ENCODE measurements around the gene PCGF5. TPM values are rescaled to one million over a fixed set of nuclear protein-coding genes. Genes with fewer than 3 reads are reported as not detected.
"Not testable (repeated sequence)": the region's sequence is repeated elsewhere in the genome, so short reads cannot be mapped to it uniquely, and the experiment has no call there.

The PCGF5 gene
- total RNA-seq, 1 experiment from 2014 or later = 4.8 TPM

GRCh38 chr10:91227576-91227975 is 7.1 kb downstream of the PCGF5 start:
- no peaks in the 10 kb centered on the region for H3K36me3 ChIP-seq (replicated peaks; ENCODE audit: control insufficient read depth, insufficient read depth, low read length)
- peaks cover 3% of the 10 kb centered on the region; the same call in 1 of the 2 replicates for H3K27me3 ChIP-seq (ENCODE audit: control insufficient read depth, insufficient read depth, low read length)
- H3K4me3 ChIP-seq (ENCODE audit: insufficient read depth, low read depth, low read length) = no peak overlapping the region
- DNase-seq = no peak

DNA sequence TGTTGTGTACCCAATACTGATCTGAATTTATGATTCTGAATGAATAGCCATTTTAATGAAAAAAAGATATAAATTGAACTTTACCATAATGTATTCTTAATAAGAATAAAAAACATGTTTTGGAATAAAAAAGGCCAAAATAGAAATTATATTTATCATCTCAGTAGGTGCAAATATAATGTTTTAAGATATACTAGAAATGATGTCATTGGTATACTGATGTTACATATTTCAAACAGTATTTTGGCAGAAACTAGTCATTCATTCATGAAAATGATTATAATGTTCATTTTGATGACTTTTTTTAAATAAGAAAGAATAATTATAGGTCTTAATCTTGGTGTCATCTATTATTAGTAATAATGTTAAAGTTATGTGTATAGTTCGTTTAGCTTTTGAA is 9.2 kb downstream of the PCGF5 start:
- H3K27me3 ChIP-seq (ENCODE audit: control insufficient read depth, insufficient read depth, low read length) = no peaks in the 10 kb centered on the region
- DNase-seq = no peak
- H3K4me3 ChIP-seq (ENCODE audit: insufficient read depth, low read depth, low read length) = no peak overlapping the region
- no peaks in the 10 kb centered on the region for H3K36me3 ChIP-seq (replicated peaks; ENCODE audit: control insufficient read depth, insufficient read depth, low read length)

- Histone ChIP-seq H3K27me3 (ENCODE audit: control insufficient read depth, insufficient read depth, low read length) (peaks cover 11% of the 10 kb centered on the region; the same call in 1 of the 2 replicates), H3K36me3 (replicated peaks; ENCODE audit: control insufficient read depth, insufficient read depth, low read length) (no peaks in the 10 kb centered on the region), H3K4me3 (ENCODE audit: insufficient read depth, low read depth, low read length) (no peak overlapping the region)
- no peak for DNase-seq
These were observed 17.7 kb downstream of the PCGF5 start for GRCh38 chr10:91238191-91238590.

GRCh38 chr10:91239789-91240188 is 19.3 kb downstream of the PCGF5 start:
- Histone ChIP-seq H3K36me3 (replicated peaks; ENCODE audit: control insufficient read depth, insufficient read depth, low read length) (no peaks in the 10 kb centered on the region), H3K27me3 (ENCODE audit: control insufficient read depth, insufficient read depth, low read length) (peaks cover 11% of the 10 kb centered on the region; the same call in 1 of the 2 replicates), H3K4me3 (ENCODE audit: insufficient read depth, low read depth, low read length) (no peak overlapping the region)
- no peak for DNase-seq

DNA sequence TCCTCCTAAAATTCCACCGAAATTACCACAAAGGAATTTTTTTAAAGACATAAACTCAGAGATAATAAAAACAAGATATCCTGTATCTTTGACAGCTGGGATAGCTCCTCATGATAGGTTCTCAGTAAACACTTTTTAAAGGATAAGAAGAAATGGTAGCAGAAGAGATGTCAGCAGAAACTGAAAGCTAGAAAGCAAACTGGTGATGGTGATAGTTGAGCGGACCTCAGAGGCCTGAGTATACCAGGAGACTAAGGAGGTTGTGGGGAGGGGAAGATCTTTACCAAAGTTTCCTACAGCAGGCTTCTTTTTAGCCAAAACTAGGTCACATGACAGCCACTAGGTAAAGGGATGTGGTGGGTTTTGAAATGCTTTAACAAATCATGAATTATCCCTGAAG is 22.5 kb downstream of the PCGF5 start:
- Histone ChIP-seq H3K4me3 (ENCODE audit: insufficient read depth, low read depth, low read length) (no peak overlapping the region), H3K27me3 (ENCODE audit: control insufficient read depth, insufficient read depth, low read length) (peaks cover 9% of the 10 kb centered on the region; the same call in 1 of the 2 replicates), H3K36me3 (replicated peaks; ENCODE audit: control insufficient read depth, insufficient read depth, low read length) (no peaks in the 10 kb centered on the region)
- no peak for DNase-seq

GRCh38 chr10:91247360-91248111 is 27.1 kb downstream of the PCGF5 start:
- DNase-seq = no peak
- Histone ChIP-seq H3K36me3 (replicated peaks; ENCODE audit: control insufficient read depth, insufficient read depth, low read length) (no peaks in the 10 kb centered on the region), H3K4me3 (ENCODE audit: insufficient read depth, low read depth, low read length) (no peak overlapping the region), H3K27me3 (ENCODE audit: control insufficient read depth, insufficient read depth, low read length) (no peaks in the 10 kb centered on the region)

DNA sequence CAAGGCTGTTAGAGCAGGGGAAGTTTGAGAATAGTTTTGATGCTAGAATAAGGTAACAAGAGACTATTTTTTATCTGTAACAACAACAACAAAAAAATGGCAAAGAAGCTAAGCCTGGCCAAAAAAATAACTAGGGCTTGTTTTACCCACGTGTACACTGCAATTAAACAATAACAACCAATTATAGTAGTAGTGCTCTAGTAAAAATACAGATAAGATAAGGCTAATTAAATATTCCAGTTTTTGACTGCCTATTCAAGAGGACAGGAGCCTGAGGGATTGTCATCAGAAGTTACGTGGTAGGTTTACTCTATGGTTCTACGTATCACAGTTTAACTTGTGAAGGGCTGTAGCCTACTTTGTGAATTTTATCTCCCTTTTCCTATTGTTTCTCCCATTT is 29.2 kb downstream of the PCGF5 start:
- no peak for DNase-seq
- no peak overlapping the region for H3K4me3 ChIP-seq (ENCODE audit: insufficient read depth, low read depth, low read length)
- no peaks in the 10 kb centered on the region for H3K27me3 ChIP-seq (ENCODE audit: control insufficient read depth, insufficient read depth, low read length)
- no peaks in the 10 kb centered on the region for H3K36me3 ChIP-seq (replicated peaks; ENCODE audit: control insufficient read depth, insufficient read depth, low read length)

DNA sequence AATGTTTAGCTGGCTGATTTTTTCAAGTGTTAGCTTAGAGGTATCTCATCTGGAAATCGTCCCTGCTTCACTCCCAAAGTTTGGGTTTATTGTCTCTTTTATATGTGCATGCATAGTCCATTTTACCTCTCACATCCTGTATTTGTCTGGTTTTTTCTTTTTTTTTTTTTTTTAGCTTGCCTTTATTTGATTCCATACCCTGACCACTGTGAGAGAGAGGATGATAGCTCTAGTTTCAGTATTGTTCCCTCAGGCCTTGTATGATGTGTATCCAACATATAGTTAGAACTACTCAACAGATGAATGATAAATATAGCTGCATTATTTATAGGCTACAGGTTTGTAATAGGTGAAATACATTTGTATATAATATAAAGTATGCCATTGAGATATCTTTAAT is 29.9 kb downstream of the PCGF5 start:
- no peak for DNase-seq
- Histone ChIP-seq H3K4me3 (ENCODE audit: insufficient read depth, low read depth, low read length) (no peak overlapping the region), H3K27me3 (ENCODE audit: control insufficient read depth, insufficient read depth, low read length) (no peaks in the 10 kb centered on the region), H3K36me3 (replicated peaks; ENCODE audit: control insufficient read depth, insufficient read depth, low read length) (no peaks in the 10 kb centered on the region)

DNA sequence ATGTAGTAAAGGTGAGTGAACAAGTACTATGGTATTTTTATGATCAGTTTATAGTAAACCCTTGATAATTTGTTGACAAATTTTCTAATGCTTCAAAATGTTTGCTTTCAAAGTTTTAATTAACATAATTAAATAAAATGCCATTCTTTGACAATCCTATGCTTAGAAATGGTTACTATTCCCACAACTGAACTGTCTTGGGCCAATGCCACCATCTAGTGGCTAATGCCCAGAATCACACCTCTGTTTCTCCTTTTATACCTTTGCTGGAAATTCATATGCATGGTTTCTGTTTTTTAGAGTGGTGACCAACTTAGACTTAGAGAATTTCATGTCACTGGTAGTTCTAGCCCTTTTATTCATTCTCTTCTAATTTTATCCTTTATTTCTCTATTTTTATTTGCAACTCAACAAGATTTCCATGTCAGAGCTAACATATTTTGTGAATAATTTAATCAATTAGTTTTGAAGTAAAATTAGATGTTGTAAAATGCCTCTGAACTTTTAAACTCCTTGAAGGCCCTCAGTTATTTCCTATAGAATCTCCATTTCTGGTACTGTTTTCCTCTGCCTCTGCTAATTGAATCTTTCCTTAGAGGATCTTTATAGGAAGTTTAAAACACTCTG is 31.1 kb downstream of the PCGF5 start:
- Histone ChIP-seq H3K27me3 (ENCODE audit: control insufficient read depth, insufficient read depth, low read length) (no peaks in the 10 kb centered on the region), H3K4me3 (ENCODE audit: insufficient read depth, low read depth, low read length) (no peak overlapping the region), H3K36me3 (replicated peaks; ENCODE audit: control insufficient read depth, insufficient read depth, low read length) (no peaks in the 10 kb centered on the region)
- peak; percentile 14 for DNase-seq

- Histone ChIP-seq H3K27me3 (ENCODE audit: control insufficient read depth, insufficient read depth, low read length) (no peaks in the 10 kb centered on the region), H3K4me3 (ENCODE audit: insufficient read depth, low read depth, low read length) (no peak overlapping the region), H3K36me3 (replicated peaks; ENCODE audit: control insufficient read depth, insufficient read depth, low read length) (no peaks in the 10 kb centered on the region)
- no peak for DNase-seq
These were observed 32.8 kb downstream of the PCGF5 start for GRCh38 chr10:91253300-91253699.

DNA sequence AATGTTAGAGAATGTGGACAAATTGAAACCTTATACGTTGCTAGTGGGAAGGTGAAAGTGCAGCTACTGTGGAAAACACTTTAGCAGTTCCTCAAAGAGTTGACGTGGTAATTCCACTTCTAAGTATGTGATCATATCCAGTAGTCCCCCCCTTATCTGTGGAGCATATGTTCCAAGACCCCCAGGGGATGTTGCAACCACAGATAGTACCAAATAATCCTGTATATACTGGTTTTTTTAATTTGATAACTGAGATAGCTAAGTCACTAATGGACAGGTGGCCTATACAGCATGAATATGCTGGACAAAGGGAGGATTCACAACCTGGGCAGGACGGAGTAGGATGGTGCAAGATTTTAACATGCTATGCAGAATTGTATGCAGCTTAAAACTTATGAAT is 36.8 kb downstream of the PCGF5 start:
- no peaks in the 10 kb centered on the region for H3K36me3 ChIP-seq (replicated peaks; ENCODE audit: control insufficient read depth, insufficient read depth, low read length)
- DNase-seq = no peak
- H3K27me3 ChIP-seq (ENCODE audit: control insufficient read depth, insufficient read depth, low read length) = no peaks in the 10 kb centered on the region
- no peak overlapping the region for H3K4me3 ChIP-seq (ENCODE audit: insufficient read depth, low read depth, low read length)

DNA sequence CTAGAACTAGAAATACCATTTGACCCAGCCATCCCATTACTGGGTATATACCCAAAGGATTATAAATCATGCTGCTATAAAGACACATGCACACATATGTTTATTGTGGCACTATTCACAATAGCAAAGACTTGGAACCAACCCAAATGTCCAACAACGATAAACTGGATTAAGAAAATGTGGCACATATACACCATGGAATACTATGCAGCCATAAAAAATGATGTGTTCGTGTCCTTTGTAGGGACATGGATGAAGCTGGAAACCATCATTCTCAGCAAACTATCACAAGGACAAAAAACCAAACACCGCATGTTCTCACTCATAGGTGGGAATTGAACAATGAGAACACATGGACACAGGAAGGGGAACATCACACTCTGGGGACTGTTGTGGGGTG is 40.0 kb downstream of the PCGF5 start:
- not testable (repeated sequence) for H3K27me3 ChIP-seq (ENCODE audit: control insufficient read depth, insufficient read depth, low read length); H3K36me3 ChIP-seq (replicated peaks; ENCODE audit: control insufficient read depth, insufficient read depth, low read length); H3K4me3 ChIP-seq (ENCODE audit: insufficient read depth, low read depth, low read length); DNase-seq

- DNase-seq = no peak
- Histone ChIP-seq H3K36me3 (replicated peaks; ENCODE audit: control insufficient read depth, insufficient read depth, low read length) (no peaks in the 10 kb centered on the region), H3K4me3 (ENCODE audit: insufficient read depth, low read depth, low read length) (no peak overlapping the region), H3K27me3 (ENCODE audit: control insufficient read depth, insufficient read depth, low read length) (no peaks in the 10 kb centered on the region)
These were observed 51.4 kb downstream of the PCGF5 start for GRCh38 chr10:91271886-91272285.

- no peak for DNase-seq
- H3K27me3 ChIP-seq (ENCODE audit: control insufficient read depth, insufficient read depth, low read length) = peaks cover 4% of the 10 kb centered on the region
- no peaks in the 10 kb centered on the region for H3K36me3 ChIP-seq (replicated peaks; ENCODE audit: control insufficient read depth, insufficient read depth, low read length)
- no peak overlapping the region for H3K4me3 ChIP-seq (ENCODE audit: insufficient read depth, low read depth, low read length)
These were observed 64.1 kb downstream of the PCGF5 start for GRCh38 chr10:91284486-91285090.

DNA sequence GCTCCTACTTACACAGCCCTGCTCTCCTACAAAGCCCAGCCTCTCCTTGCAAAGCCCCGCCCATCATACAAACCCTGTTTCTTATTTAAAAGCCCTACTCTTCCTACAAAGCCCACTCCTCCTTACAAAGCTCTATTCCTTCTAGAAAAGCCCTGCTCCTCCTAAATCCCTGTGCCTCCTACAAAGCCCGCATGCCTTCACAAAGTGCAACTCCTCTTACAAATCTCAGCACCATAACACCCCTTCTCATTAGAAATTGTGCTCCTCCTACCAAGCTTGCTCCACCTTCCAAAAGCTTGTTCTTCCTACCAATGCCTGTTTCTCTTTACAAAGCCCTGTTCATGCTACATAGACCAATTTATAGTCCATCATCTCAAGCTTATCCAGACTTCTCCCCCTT is 66.1 kb downstream of the PCGF5 start:
- Histone ChIP-seq H3K4me3 (ENCODE audit: insufficient read depth, low read depth, low read length) (no peak overlapping the region), H3K36me3 (replicated peaks; ENCODE audit: control insufficient read depth, insufficient read depth, low read length) (no peaks in the 10 kb centered on the region), H3K27me3 (ENCODE audit: control insufficient read depth, insufficient read depth, low read length) (peaks cover 4% of the 10 kb centered on the region)
- no peak for DNase-seq
